ENCODE results near the gene KDM2B.

KDM2B gene

GRCh38 chr12:121453629-121454028 is 127.2 kb downstream of the KDM2B start:
- ChIA-PET CTCF (interaction anchor here (0.9 to 8.4 kb wide), 3 partner anchors 8 to 119 kb away, joined by 3 to 92 read pairs (median 3); no protein-coding TSS in a partner anchor), POLR2A (no interaction called here)
- TF ChIP-seq CTCF (IDR thresholded peaks at IDR 0.05; ENCODE audit: insufficient read depth, low read length, missing control alignments): no peak
- no peak for DNase-seq (ENCODE audit: low read depth, low spot score)
- H3K4me3 ChIP-seq (ENCODE audit: low read depth, low read length): no peak overlapping the region

- CTCF ChIA-PET: interaction anchor here (1.3 to 8.4 kb wide), 4 partner anchors 11 to 118 kb away, joined by 3 to 92 read pairs (median 4); no protein-coding TSS in a partner anchor
- no peak overlapping the region for H3K4me3 ChIP-seq (ENCODE audit: low read depth, low read length)
- TF ChIP-seq CTCF (IDR thresholded peaks at IDR 0.05; ENCODE audit: insufficient read depth, low read length, missing control alignments): no peak
- DNase-seq (ENCODE audit: low read depth, low spot score): no peak
- POLR2A ChIA-PET: no interaction called here
These were observed 127.8 kb downstream of the KDM2B start for GRCh38 chr12:121452985-121453360.

GRCh38 chr12:121452340-121452984 is 128.4 kb downstream of the KDM2B start:
- peak overlapping the region; percentile 34 for H3K4me3 ChIP-seq (ENCODE audit: low read depth, low read length)
- DNase-seq (ENCODE audit: low read depth, low spot score): no peak
- TF ChIP-seq CTCF (IDR thresholded peaks at IDR 0.05; ENCODE audit: insufficient read depth, low read length, missing control alignments): no peak
- ChIA-PET CTCF (interaction anchor here (0.9 to 8.4 kb wide), 4 partner anchors 11 to 173 kb away, joined by 3 to 92 read pairs (median 4); no protein-coding TSS in a partner anchor), POLR2A (no interaction called here)

GRCh38 chr12:121451961-121452339 is 128.9 kb downstream of the KDM2B start:
- CTCF ChIA-PET: interaction anchor here (0.9 to 8.4 kb wide), 4 partner anchors 11 to 173 kb away, joined by 3 to 92 read pairs (median 4); no protein-coding TSS in a partner anchor
- DNase-seq (ENCODE audit: low read depth, low spot score): peak; percentile 9
- H3K4me3 ChIP-seq (ENCODE audit: low read depth, low read length): peak overlapping the region; percentile 34
- POLR2A ChIA-PET: interaction anchor here (0.6 kb wide), 1 partner anchor 1124 kb away, joined by 3 read pairs; no protein-coding TSS in a partner anchor
- TF ChIP-seq CTCF (IDR thresholded peaks at IDR 0.05; ENCODE audit: insufficient read depth, low read length, missing control alignments): no peak

GRCh38 chr12:121448771-121449315 is 132.0 kb downstream of the KDM2B start:
- CTCF ChIA-PET: interaction anchor here (0.7 to 14.7 kb wide), 9 partner anchors 8 to 115 kb away, joined by 3 to 371 read pairs (median 3); no protein-coding TSS in a partner anchor
- H3K4me3 ChIP-seq (ENCODE audit: low read depth, low read length): no peak overlapping the region
- DNase-seq (ENCODE audit: low read depth, low spot score): no peak
- TF ChIP-seq CTCF (IDR thresholded peaks at IDR 0.05; ENCODE audit: insufficient read depth, low read length, missing control alignments): no peak
- POLR2A ChIA-PET: no interaction called here

GRCh38 chr12:121446750-121447149 is 134.1 kb downstream of the KDM2B start:
- no peak for DNase-seq (ENCODE audit: low read depth, low spot score)
- no peak overlapping the region for H3K4me3 ChIP-seq (ENCODE audit: low read depth, low read length)
- ChIA-PET CTCF (interaction anchor here (0.7 to 14.7 kb wide), 9 partner anchors 7 to 235 kb away, joined by 3 to 371 read pairs (median 4); no protein-coding TSS in a partner anchor), POLR2A (no interaction called here)
- no peak for TF ChIP-seq CTCF (IDR thresholded peaks at IDR 0.05; ENCODE audit: insufficient read depth, low read length, missing control alignments)
